ENCODE data around the gene BHLHE40.
A peak's percentile ranks its signal among the peaks of the same experiment; 100 is the strongest.

The BHLHE40 gene

DNA sequence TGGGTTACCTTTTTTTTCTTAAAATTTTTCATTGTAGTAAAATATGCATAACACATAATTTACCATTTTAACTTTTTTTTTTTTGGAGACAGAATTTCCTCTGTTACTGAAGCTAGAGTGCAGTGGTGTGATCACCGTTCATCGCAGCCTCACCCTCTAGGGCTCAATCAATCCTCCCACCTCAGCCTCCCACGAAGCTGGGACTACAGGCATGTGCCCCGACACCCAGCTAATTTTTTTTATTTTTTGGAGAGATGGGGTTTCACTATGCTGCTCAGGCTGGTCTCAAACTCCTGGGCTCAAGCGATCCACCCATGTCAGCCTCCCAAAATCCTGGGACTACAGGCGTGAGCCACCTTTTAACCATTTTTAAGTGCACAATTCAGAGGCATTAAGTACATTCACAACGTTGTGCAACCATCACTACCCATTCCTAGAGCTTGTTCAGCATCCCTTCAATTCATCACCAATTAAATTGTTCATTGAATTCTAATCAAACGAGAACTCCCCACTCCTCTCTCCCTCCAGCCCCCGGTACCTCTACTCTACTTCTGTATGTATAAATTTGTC is 44.6 kb downstream of the BHLHE40 start:
- peak in 1 of 2 donors; percentile 22 for DNase-seq (ENCODE audit: low read depth in 2 of 2)
- TF ChIP-seq, protein P1, sequence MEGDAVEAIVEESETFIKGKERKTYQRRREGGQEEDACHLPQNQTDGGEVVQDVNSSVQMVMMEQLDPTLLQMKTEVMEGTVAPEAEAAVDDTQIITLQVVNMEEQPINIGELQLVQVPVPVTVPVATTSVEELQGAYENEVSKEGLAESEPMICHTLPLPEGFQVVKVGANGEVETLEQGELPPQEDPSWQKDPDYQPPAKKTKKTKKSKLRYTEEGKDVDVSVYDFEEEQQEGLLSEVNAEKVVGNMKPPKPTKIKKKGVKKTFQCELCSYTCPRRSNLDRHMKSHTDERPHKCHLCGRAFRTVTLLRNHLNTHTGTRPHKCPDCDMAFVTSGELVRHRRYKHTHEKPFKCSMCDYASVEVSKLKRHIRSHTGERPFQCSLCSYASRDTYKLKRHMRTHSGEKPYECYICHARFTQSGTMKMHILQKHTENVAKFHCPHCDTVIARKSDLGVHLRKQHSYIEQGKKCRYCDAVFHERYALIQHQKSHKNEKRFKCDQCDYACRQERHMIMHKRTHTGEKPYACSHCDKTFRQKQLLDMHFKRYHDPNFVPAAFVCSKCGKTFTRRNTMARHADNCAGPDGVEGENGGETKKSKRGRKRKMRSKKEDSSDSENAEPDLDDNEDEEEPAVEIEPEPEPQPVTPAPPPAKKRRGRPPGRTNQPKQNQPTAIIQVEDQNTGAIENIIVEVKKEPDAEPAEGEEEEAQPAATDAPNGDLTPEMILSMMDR (IDR thresholded peaks at IDR 0.05; ENCODE audit: low read depth, low read length): no peak
- H3K4me3 ChIP-seq (replicated peaks in 1 of 2; ENCODE audit: low read depth in 2 of 2, low read length in 2 of 2): no peak overlapping the region

DNA sequence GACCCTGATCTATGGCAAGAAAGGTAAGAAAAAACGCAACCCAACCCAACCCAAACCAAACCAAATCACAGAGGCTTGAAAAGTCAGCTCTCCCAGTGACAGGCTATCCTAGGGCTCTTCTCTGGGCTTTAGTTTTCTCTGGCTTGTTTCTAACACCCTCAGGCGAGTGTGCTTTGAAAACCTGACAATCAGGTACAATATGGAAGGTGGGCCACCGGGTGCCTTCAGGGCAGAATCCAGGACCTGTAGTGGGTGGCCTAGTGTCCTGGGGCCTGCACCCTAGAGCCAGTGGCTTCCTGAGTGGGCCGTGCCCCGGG is 46.8 kb downstream of the BHLHE40 start:
- no peak for DNase-seq (ENCODE audit: low read depth in 2 of 2)
- TF ChIP-seq, protein P1 (IDR thresholded peaks at IDR 0.05; ENCODE audit: low read depth, low read length): no peak
- H3K4me3 ChIP-seq (replicated peaks in 1 of 2; ENCODE audit: low read depth in 2 of 2, low read length in 2 of 2): peak overlapping the region; percentile 6 to 12

DNA sequence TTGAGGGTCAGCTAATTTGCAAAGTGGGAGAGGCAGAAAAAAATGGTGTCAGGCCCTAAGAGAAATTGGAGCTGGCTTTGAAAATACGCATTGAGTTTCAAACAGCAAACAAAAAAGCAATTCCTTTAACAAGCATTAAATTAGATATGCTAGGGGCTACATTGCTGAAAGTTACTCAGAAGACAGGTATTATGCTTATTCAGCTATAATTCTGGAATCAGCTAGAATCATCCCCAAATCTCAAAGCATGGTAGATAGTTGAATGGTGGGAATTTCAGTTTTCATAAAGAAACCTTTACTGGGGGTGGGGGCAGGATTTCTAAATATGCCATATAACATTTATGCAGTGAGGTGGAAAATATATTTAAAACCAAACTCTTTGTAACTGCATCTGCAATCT is 50.5 kb downstream of the BHLHE40 start:
- no peak overlapping the region for H3K4me3 ChIP-seq (replicated peaks in 1 of 2; ENCODE audit: low read depth in 2 of 2, low read length in 2 of 2)
- TF ChIP-seq, protein P1 (IDR thresholded peaks at IDR 0.05; ENCODE audit: low read depth, low read length): no peak
- DNase-seq (ENCODE audit: low read depth in 2 of 2): no peak

GRCh38 chr3:5030152-5030551 is 50.9 kb downstream of the BHLHE40 start:
- DNase-seq (ENCODE audit: low read depth in 2 of 2): no peak
- H3K4me3 ChIP-seq (replicated peaks in 1 of 2; ENCODE audit: low read depth in 2 of 2, low read length in 2 of 2): no peak overlapping the region
- TF ChIP-seq, protein P1 (IDR thresholded peaks at IDR 0.05; ENCODE audit: low read depth, low read length): no peak

- TF ChIP-seq, protein P1 (IDR thresholded peaks at IDR 0.05; ENCODE audit: low read depth, low read length): no peak
Measured at GRCh38 chr3:5032844-5033243, 53.6 kb downstream of the BHLHE40 start.

More at GRCh38 chr3:5032844-5033243, 53.6 kb downstream of the BHLHE40 start:
- no peak for DNase-seq (ENCODE audit: low read depth in 2 of 2)
- H3K4me3 ChIP-seq (replicated peaks in 1 of 2; ENCODE audit: low read depth in 2 of 2, low read length in 2 of 2): no peak overlapping the region

Data from cardiac fibroblast (primary cell).